ENCODE measurements around the gene BCAS3. TPM values are rescaled to one million over a fixed set of nuclear protein-coding genes. Genes with fewer than 3 reads are reported as not detected.

Gene BCAS3
- total and polyA plus RNA-seq, 4 experiments from 2014 or later, result 27.0 to 45.2 (median 41.2) TPM

GRCh38 chr17:61299517-61300513 lies 622.2 kb downstream of the BCAS3 start:
- POLR2A ChIA-PET (ENCODE audit: partially characterized antibody), result no interaction called here
- H3K9me3 Mint-ChIP-seq, result no peaks in the 10 kb centered on the region
- no peaks in the 10 kb centered on the region for H3K4me1 Mint-ChIP-seq
- Histone ChIP-seq H3K4me3 (ENCODE audit: low read length in 2 of 2) (no peak overlapping the region), H3K27me3 (ENCODE audit: insufficient read depth, low read length) (no peaks in the 10 kb centered on the region), H3K4me1 (ENCODE audit: insufficient read depth, low read length) (no peaks in the 10 kb centered on the region), H3K9me3 (ENCODE audit: control insufficient read depth in 1 of 2, low read length in 2 of 2) (no peaks in the 10 kb centered on the region), H3K27ac (ENCODE audit: low read depth, low read length) (no peak overlapping the region), H3K36me3 (ENCODE audit: insufficient read depth, low read length) (no peaks in the 10 kb centered on the region)
- no peaks in the 10 kb centered on the region for H3K36me3 Mint-ChIP-seq
- no peak overlapping the region for H3K27ac Mint-ChIP-seq
- CTCF ChIA-PET (ENCODE audit: partially characterized antibody), result no interaction called here
- no peaks in the 10 kb centered on the region for H3K27me3 Mint-ChIP-seq
- intact Hi-C loops (cut with micrococcal nuclease), result no loop called here
- no peak for DNase-seq
- H3K4me3 Mint-ChIP-seq, result no peak overlapping the region

- Histone ChIP-seq H3K36me3 (ENCODE audit: insufficient read depth, low read length) (no peaks in the 10 kb centered on the region), H3K4me1 (ENCODE audit: insufficient read depth, low read length) (no peaks in the 10 kb centered on the region), H3K27me3 (ENCODE audit: insufficient read depth, low read length) (no peaks in the 10 kb centered on the region), H3K9me3 (ENCODE audit: control insufficient read depth in 1 of 2, low read length in 2 of 2) (no peaks in the 10 kb centered on the region), H3K27ac (ENCODE audit: low read depth, low read length) (no peak overlapping the region), H3K4me3 (ENCODE audit: low read length in 2 of 2) (no peak overlapping the region)
- Mint-ChIP-seq H3K4me1 (no peaks in the 10 kb centered on the region), H3K4me3 (no peak overlapping the region), H3K27me3 (no peaks in the 10 kb centered on the region), H3K27ac (peak overlapping the region in 1 of 7 donors; percentile 5), H3K36me3 (no peaks in the 10 kb centered on the region), H3K9me3 (no peaks in the 10 kb centered on the region)
- ChIA-PET POLR2A (ENCODE audit: partially characterized antibody) (no interaction called here), CTCF (ENCODE audit: partially characterized antibody) (no interaction called here)
- intact Hi-C loops (cut with micrococcal nuclease), result no loop called here
- no peak for DNase-seq
Observed at GRCh38 chr17:61302953-61303816, 625.5 kb downstream of the BCAS3 start.

- no peak overlapping the region for H3K27ac ChIP-seq (ENCODE audit: low read depth, low read length)
- no peak overlapping the region for H3K4me3 ChIP-seq (ENCODE audit: low read length in 2 of 2)
- no peaks in the 10 kb centered on the region for H3K27me3 ChIP-seq (ENCODE audit: insufficient read depth, low read length)
- Mint-ChIP-seq H3K27ac (no peak overlapping the region), H3K9me3 (no peaks in the 10 kb centered on the region), H3K27me3 (no peaks in the 10 kb centered on the region), H3K4me1 (no peaks in the 10 kb centered on the region), H3K36me3 (no peaks in the 10 kb centered on the region), H3K4me3 (no peak overlapping the region)
- ChIA-PET CTCF (ENCODE audit: partially characterized antibody) (no interaction called here), POLR2A (ENCODE audit: partially characterized antibody) (no interaction called here)
- no peaks in the 10 kb centered on the region for H3K36me3 ChIP-seq (ENCODE audit: insufficient read depth, low read length)
- H3K9me3 ChIP-seq (ENCODE audit: control insufficient read depth in 1 of 2, low read length in 2 of 2), result no peaks in the 10 kb centered on the region
- DNase-seq, result no peak
- no peaks in the 10 kb centered on the region for H3K4me1 ChIP-seq (ENCODE audit: insufficient read depth, low read length)
- intact Hi-C loops (cut with micrococcal nuclease), result no loop called here
Observed at GRCh38 chr17:61303817-61304096, 626.1 kb downstream of the BCAS3 start.

GRCh38 chr17:61305024-61305423 lies 627.4 kb downstream of the BCAS3 start:
- Mint-ChIP-seq H3K36me3 (no peaks in the 10 kb centered on the region), H3K9me3 (no peaks in the 10 kb centered on the region), H3K27me3 (no peaks in the 10 kb centered on the region), H3K4me1 (no peaks in the 10 kb centered on the region), H3K4me3 (no peak overlapping the region), H3K27ac (no peak overlapping the region)
- Histone ChIP-seq H3K36me3 (ENCODE audit: insufficient read depth, low read length) (no peaks in the 10 kb centered on the region), H3K4me3 (ENCODE audit: low read length in 2 of 2) (no peak overlapping the region), H3K9me3 (ENCODE audit: control insufficient read depth in 1 of 2, low read length in 2 of 2) (no peaks in the 10 kb centered on the region), H3K27me3 (ENCODE audit: insufficient read depth, low read length) (no peaks in the 10 kb centered on the region), H3K4me1 (ENCODE audit: insufficient read depth, low read length) (no peaks in the 10 kb centered on the region), H3K27ac (ENCODE audit: low read depth, low read length) (no peak overlapping the region)
- CTCF ChIA-PET (ENCODE audit: partially characterized antibody), result no interaction called here
- intact Hi-C loops (cut with micrococcal nuclease), result no loop called here
- POLR2A ChIA-PET (ENCODE audit: partially characterized antibody), result no interaction called here
- no peak for DNase-seq

GRCh38 chr17:61306003-61306402 lies 628.4 kb downstream of the BCAS3 start:
- Mint-ChIP-seq H3K36me3 (no peaks in the 10 kb centered on the region), H3K27ac (no peak overlapping the region), H3K27me3 (no peaks in the 10 kb centered on the region), H3K4me1 (no peaks in the 10 kb centered on the region), H3K9me3 (no peaks in the 10 kb centered on the region), H3K4me3 (no peak overlapping the region)
- Histone ChIP-seq H3K36me3 (ENCODE audit: insufficient read depth, low read length) (no peaks in the 10 kb centered on the region), H3K9me3 (ENCODE audit: control insufficient read depth in 1 of 2, low read length in 2 of 2) (no peaks in the 10 kb centered on the region), H3K27me3 (ENCODE audit: insufficient read depth, low read length) (no peaks in the 10 kb centered on the region), H3K4me1 (ENCODE audit: insufficient read depth, low read length) (no peaks in the 10 kb centered on the region), H3K27ac (ENCODE audit: low read depth, low read length) (no peak overlapping the region), H3K4me3 (ENCODE audit: low read length in 2 of 2) (no peak overlapping the region)
- intact Hi-C loops (cut with micrococcal nuclease), result no loop called here
- ChIA-PET CTCF (ENCODE audit: partially characterized antibody) (no interaction called here), POLR2A (ENCODE audit: partially characterized antibody) (no interaction called here)
- DNase-seq, result no peak

- Histone ChIP-seq H3K4me3 (ENCODE audit: low read length in 2 of 2) (no peak overlapping the region), H3K9me3 (ENCODE audit: control insufficient read depth in 1 of 2, low read length in 2 of 2) (no peaks in the 10 kb centered on the region), H3K27ac (ENCODE audit: low read depth, low read length) (no peak overlapping the region), H3K36me3 (ENCODE audit: insufficient read depth, low read length) (no peaks in the 10 kb centered on the region), H3K27me3 (ENCODE audit: insufficient read depth, low read length) (no peaks in the 10 kb centered on the region), H3K4me1 (ENCODE audit: insufficient read depth, low read length) (no peaks in the 10 kb centered on the region)
- H3K9me3 Mint-ChIP-seq, result no peaks in the 10 kb centered on the region
- ChIA-PET CTCF (ENCODE audit: partially characterized antibody) (no interaction called here), POLR2A (ENCODE audit: partially characterized antibody) (no interaction called here)
- H3K27ac Mint-ChIP-seq, result no peak overlapping the region
- peaks cover 0 to 4% of the 10 kb centered on the region in 2 donors for H3K36me3 Mint-ChIP-seq
- no peak for DNase-seq
- intact Hi-C loops (cut with micrococcal nuclease), result no loop called here
- H3K4me3 Mint-ChIP-seq, result no peak overlapping the region
- no peaks in the 10 kb centered on the region for H3K27me3 Mint-ChIP-seq
- no peaks in the 10 kb centered on the region for H3K4me1 Mint-ChIP-seq
Observed at GRCh38 chr17:61307905-61308886, 630.5 kb downstream of the BCAS3 start.
